Activated naive CD4-positive, alpha-beta T cell treated with anti-CD3 and anti-CD28 coated beads for 36 hours (primary cell): ENCODE measurements around the gene ARHGAP15. TPM values are rescaled to one million over a fixed set of nuclear protein-coding genes. Genes with fewer than 3 reads are reported as not detected.

Experiments
- CTCF ChIA-PET: fragments of 350-600 bp; sonication (Branson Sonifier 250); formaldehyde crosslinking; loops from one replicate; lab custom pipeline; 2021; ENCODE audit warnings: antibody characterized with exemption; lab: Charles Lee
- DNase-seq: peaks from one replicate; pipeline ENCODE4 v3.0.0-alpha.2; 2020
- H3K27ac Mint-ChIP-seq: one replicate; pipeline ENCODE4 v1.8.0; 2021; ENCODE audit warnings: mild to moderate bottlenecking, mixed read lengths
- H3K27me3 Mint-ChIP-seq: one replicate; pipeline ENCODE4 v1.8.0; 2021; ENCODE audit warnings: low read depth, mixed read lengths
- H3K36me3 Mint-ChIP-seq: one replicate; pipeline ENCODE4 v1.8.0; 2021; ENCODE audit warnings: low read depth, mixed read lengths
- H3K4me1 Mint-ChIP-seq: one replicate; pipeline ENCODE4 v1.8.0; 2021; ENCODE audit warnings: low read depth, mixed read lengths
- H3K4me3 Mint-ChIP-seq: one replicate; pipeline ENCODE4 v1.8.0; 2021; ENCODE audit warnings: mild to moderate bottlenecking, moderate library complexity, mixed read lengths
- H3K9me3 Mint-ChIP-seq: one replicate; pipeline ENCODE4 v1.8.0; 2021; ENCODE audit warnings: mixed read lengths
- intact Hi-C: fragments of 100-400 bp; cut with micrococcal nuclease; formaldehyde crosslinking; loops from one replicate; pipeline ENCODE4 v1.15.1; 2023
- total RNA-seq, 2 experiments: library from RNA; stranded (reverse); gene quantifications; one replicate each; pipeline ENCODE4 v1.2.3, GENCODE V29; 2021

ARHGAP15 gene
- total RNA-seq, 2 experiments from 2014 or later: 85.7 to 90.1 TPM

DNA sequence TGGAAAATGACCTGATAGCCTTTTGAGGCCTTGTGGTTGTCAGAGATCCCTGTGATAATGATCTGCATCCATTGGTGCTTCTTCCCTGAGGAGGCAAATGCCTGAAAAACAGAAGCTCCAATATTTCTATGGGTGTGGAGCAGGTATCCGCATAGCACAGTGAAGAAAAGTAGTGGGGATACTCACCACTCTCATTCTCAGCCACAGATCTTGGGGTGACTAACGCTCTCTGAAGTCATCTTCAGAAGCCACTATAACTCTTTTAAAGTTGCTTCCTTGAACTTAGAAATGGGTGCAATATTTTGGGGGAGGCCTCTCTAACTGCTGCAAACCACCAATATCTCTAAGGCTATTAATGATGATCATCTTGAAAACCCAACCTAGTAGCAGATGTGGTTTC is 46.2 kb downstream of the ARHGAP15 start:
- Mint-ChIP-seq H3K27me3 (no peaks in the 10 kb centered on the region), H3K27ac (no peak overlapping the region), H3K4me1 (peaks cover 53% of the 10 kb centered on the region), H3K36me3 (peaks cover 18% of the 10 kb centered on the region), H3K4me3 (no peak overlapping the region), H3K9me3 (peaks cover 6% of the 10 kb centered on the region)
- DNase-seq: peak; percentile 39
- intact Hi-C loops: no loop called here
- CTCF ChIA-PET: interaction anchor here (1.2 to 2.4 kb wide), 2 partner anchors 13 to 83 kb away, joined by 8 to 10 read pairs; no protein-coding TSS in a partner anchor

DNA sequence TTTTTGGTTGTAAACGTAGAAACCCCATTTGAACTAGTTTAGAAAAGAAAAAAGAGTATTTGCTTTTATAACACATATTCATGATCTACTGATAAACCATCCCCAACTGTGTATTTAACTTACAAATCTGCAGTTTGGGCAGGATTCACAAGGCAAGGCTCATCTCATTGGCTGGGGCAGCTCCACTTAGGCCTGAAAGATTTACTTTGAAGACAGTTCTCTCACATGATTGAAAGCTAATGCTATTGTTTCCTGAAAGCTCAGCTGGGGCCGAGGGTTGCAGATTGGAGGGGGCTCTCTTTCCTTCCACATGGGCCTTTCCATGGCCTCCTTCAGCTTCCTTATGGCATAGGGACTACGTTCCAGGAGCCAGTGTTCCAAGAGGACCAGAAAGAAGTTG is 47.4 kb downstream of the ARHGAP15 start:
- DNase-seq: peak; percentile 7
- Mint-ChIP-seq H3K27me3 (no peaks in the 10 kb centered on the region), H3K9me3 (peaks cover 8% of the 10 kb centered on the region), H3K36me3 (peaks cover 19% of the 10 kb centered on the region), H3K4me3 (peak overlapping the region; percentile 55), H3K27ac (peak overlapping the region; percentile 67), H3K4me1 (peaks cover 51% of the 10 kb centered on the region)
- CTCF ChIA-PET: interaction anchor here (0.9 kb wide), 1 partner anchor 46 kb away, joined by 3 read pairs; no protein-coding TSS in a partner anchor
- intact Hi-C loops: loop anchor here (2.0 kb wide), 1 partner anchor 28 kb away; no protein-coding TSS in a partner anchor

DNA sequence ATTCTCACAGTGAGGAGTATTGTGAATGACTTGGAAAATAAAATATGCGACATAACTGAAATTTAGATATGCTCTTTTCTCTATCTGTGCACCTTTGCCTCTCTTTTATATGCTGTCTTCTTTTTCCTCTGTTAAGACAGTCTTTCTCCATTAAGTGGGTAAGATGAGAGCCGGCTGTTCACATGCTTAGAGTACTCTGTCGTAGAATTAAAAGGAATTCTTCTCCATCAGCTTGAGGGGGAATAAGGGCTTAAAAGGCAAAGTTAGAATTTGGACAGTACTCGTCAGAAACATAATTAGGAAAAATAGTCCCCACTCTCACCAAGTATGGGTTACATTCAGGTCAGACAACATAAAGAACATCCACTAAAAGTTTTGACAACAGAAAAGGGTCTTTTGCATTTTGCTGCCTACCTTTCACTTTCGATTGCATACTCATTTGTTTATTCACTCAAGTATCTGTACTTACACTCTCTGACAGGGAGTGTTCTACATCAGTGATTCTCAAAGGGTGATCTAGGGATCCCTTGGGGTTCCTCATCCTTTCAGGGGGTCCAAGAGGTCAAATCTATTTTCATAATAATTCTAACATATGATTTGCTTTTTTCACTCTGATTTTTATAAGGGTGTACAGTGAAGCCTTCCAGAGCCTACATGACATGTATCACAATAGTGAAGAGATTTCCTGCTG is 48.0 kb downstream of the ARHGAP15 start:
- peaks cover 8% of the 10 kb centered on the region for H3K9me3 Mint-ChIP-seq
- H3K27ac Mint-ChIP-seq: peak overlapping the region; percentile 67
- peaks cover 19% of the 10 kb centered on the region for H3K36me3 Mint-ChIP-seq
- H3K4me3 Mint-ChIP-seq: peak overlapping the region; percentile 55
- no peak for DNase-seq
- peaks cover 52% of the 10 kb centered on the region for H3K4me1 Mint-ChIP-seq
- intact Hi-C loops: loop anchor here (2.0 kb wide), 1 partner anchor 28 kb away; no protein-coding TSS in a partner anchor
- no peaks in the 10 kb centered on the region for H3K27me3 Mint-ChIP-seq
- CTCF ChIA-PET: no interaction called here

DNA sequence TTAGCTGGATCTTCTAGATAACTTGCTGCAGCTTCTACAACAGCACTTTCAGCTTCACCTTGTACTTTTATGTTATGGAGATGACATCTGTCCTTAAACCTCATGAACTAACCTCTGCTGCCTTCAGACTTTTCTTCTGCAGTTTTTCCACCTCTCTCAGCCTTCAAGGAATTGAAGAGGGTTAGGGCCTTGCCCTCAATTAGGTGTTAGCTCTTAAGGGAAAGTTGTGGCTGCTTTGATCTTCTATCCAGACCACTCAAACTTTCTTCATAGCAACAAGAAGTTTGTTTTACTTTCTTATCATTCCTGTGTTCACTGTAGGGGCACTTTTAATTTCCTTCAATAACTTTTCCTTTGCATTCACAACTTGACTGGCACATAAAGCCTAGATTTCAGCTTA is 52.3 kb downstream of the ARHGAP15 start:
- H3K36me3 Mint-ChIP-seq: peaks cover 19% of the 10 kb centered on the region
- H3K4me1 Mint-ChIP-seq: peaks cover 51% of the 10 kb centered on the region
- H3K27ac Mint-ChIP-seq: no peak overlapping the region
- intact Hi-C loops: no loop called here
- H3K4me3 Mint-ChIP-seq: no peak overlapping the region
- CTCF ChIA-PET: interaction anchor here (0.6 to 1.2 kb wide), 6 partner anchors 10 to 77 kb away, joined by 3 to 4 read pairs (median 3); no protein-coding TSS in a partner anchor
- H3K27me3 Mint-ChIP-seq: no peaks in the 10 kb centered on the region
- peaks cover 8% of the 10 kb centered on the region for H3K9me3 Mint-ChIP-seq
- no peak for DNase-seq

DNA sequence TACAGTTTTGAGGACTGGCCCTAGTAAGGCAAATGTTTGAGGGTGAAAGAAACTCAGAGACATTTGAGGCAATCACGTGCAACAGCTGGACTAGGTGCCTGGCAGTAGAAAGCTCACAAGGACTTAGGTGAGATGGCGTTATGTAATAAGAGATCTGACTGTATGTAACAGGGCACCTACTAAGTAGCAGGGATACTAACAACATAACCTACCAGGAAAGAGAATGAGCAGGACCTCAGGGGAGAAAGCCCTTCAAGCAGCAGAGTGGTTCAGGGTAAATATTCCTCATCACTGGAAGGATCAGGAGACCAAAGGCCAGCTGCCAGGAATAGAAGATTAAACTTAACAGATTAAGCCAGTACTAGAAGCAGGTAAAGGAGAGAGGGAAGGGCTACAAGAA is 53.4 kb downstream of the ARHGAP15 start:
- peaks cover 49% of the 10 kb centered on the region for H3K4me1 Mint-ChIP-seq
- intact Hi-C loops: no loop called here
- no peak overlapping the region for H3K27ac Mint-ChIP-seq
- peaks cover 8% of the 10 kb centered on the region for H3K9me3 Mint-ChIP-seq
- no peaks in the 10 kb centered on the region for H3K27me3 Mint-ChIP-seq
- no peak for DNase-seq
- peaks cover 17% of the 10 kb centered on the region for H3K36me3 Mint-ChIP-seq
- H3K4me3 Mint-ChIP-seq: no peak overlapping the region
- CTCF ChIA-PET: no interaction called here

DNA sequence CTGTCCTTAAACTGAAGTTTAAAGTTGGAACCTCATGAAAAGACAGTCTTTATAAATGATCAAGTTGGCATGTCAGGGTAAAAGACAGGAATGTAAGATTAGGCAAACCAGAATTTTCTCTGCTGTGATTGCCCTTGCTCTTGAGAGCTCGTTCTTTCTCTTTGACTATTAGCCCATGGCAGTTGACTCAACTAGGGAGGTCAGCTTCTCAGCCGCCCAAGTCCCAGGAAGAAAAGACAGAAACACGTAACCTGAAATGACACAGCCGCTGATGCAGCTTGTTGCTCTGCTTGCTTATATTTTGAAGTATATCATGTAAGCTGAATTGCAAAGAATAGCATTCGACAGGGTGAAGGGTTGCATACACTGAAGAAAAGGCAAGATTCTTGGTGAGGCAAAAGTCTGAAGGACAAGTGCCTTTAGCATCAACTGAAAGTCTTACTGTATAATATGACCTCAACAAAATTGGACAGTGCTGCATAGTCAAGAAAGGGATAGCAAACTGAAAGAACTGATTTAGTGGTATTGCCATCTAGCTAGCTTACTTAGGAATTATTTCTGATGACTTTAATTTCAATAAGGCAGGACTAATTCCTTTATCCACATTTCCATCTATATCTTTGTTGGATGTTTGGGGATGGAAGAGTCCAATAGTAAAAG is 54.7 kb downstream of the ARHGAP15 start:
- H3K4me3 Mint-ChIP-seq: no peak overlapping the region
- H3K27ac Mint-ChIP-seq: no peak overlapping the region
- H3K9me3 Mint-ChIP-seq: peaks cover 8% of the 10 kb centered on the region
- peaks cover 46% of the 10 kb centered on the region for H3K4me1 Mint-ChIP-seq
- intact Hi-C loops: no loop called here
- DNase-seq: no peak
- CTCF ChIA-PET: interaction anchor here (0.7 to 1.4 kb wide), 3 partner anchors 18 to 23 kb away, joined by 4 to 7 read pairs (median 5); no protein-coding TSS in a partner anchor
- no peaks in the 10 kb centered on the region for H3K27me3 Mint-ChIP-seq
- peaks cover 14% of the 10 kb centered on the region for H3K36me3 Mint-ChIP-seq

DNA sequence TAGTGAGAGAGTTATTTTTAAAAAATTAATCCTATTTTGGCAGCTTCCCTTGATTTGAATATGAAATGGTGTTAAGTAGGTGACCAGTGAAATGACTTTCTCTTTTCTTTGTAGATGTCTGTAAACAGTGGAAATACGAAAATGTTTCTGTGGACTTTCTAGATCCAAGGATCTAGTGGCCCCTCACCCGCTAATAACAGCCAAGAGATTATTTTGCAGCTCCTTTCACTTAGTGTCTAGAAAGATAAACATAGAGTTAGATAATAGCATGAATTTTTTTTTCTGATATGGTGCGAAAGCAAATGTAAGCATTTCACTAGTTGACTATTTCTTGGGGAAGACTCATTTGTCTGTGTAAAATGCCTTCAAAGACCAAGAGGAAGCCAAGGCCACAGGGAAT is 57.7 kb downstream of the ARHGAP15 start:
- H3K27ac Mint-ChIP-seq: no peak overlapping the region
- no peak overlapping the region for H3K4me3 Mint-ChIP-seq
- peaks cover 45% of the 10 kb centered on the region for H3K4me1 Mint-ChIP-seq
- no peaks in the 10 kb centered on the region for H3K9me3 Mint-ChIP-seq
- no peaks in the 10 kb centered on the region for H3K27me3 Mint-ChIP-seq
- CTCF ChIA-PET: interaction anchor here (0.7 to 1.5 kb wide), 4 partner anchors 10 to 74 kb away, joined by 3 to 5 read pairs (median 4); no protein-coding TSS in a partner anchor
- no peak for DNase-seq
- peaks cover 18% of the 10 kb centered on the region for H3K36me3 Mint-ChIP-seq
- intact Hi-C loops: no loop called here

DNA sequence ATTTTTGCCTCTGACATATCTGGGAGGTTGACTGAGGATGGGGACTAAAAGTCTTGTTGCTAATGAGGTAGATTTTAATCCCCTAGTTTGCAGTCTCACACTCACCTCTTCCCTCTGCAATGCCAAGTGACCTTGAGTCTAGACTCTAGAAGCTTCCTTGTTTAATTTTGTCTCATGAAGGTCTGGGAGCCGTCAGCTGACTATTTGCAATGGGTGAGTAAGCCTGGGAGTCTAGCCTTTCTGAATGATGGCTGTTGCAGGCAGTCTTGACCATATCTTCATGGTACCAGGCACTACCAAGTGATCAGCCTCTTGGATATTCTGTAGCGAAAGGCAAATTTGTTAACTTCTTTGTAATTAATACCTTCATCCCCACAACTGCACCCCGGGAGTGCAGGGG is 61.2 kb downstream of the ARHGAP15 start:
- no peaks in the 10 kb centered on the region for H3K27me3 Mint-ChIP-seq
- H3K27ac Mint-ChIP-seq: no peak overlapping the region
- DNase-seq: no peak
- H3K9me3 Mint-ChIP-seq: no peaks in the 10 kb centered on the region
- intact Hi-C loops: no loop called here
- CTCF ChIA-PET: no interaction called here
- H3K4me3 Mint-ChIP-seq: no peak overlapping the region
- H3K4me1 Mint-ChIP-seq: peaks cover 50% of the 10 kb centered on the region
- H3K36me3 Mint-ChIP-seq: peaks cover 22% of the 10 kb centered on the region

DNA sequence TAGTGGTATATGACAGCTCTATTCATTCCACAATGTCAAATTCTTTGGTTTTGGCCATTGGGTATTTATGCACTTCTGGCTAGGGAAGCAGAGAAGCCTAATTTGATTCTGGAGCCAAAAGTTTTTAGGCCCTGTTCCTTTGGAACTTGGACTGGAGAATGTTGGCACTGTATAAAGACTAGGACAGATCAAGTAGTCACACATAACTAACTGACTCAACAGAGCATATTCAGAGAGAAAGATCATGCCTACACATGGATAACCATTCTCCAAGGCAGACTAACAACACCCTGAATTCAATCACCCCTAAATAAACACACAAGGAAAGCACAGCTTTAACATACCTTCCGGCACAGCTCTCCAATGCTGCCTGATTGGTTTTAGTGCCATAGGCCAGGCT is 62.9 kb downstream of the ARHGAP15 start:
- Mint-ChIP-seq H3K36me3 (peaks cover 22% of the 10 kb centered on the region), H3K9me3 (no peaks in the 10 kb centered on the region), H3K27me3 (no peaks in the 10 kb centered on the region), H3K4me1 (peaks cover 47% of the 10 kb centered on the region), H3K27ac (no peak overlapping the region), H3K4me3 (no peak overlapping the region)
- CTCF ChIA-PET: interaction anchor here (0.7 to 1.6 kb wide), 4 partner anchors 30 to 83 kb away, joined by 3 read pairs; no protein-coding TSS in a partner anchor
- no peak for DNase-seq
- intact Hi-C loops: no loop called here

DNA sequence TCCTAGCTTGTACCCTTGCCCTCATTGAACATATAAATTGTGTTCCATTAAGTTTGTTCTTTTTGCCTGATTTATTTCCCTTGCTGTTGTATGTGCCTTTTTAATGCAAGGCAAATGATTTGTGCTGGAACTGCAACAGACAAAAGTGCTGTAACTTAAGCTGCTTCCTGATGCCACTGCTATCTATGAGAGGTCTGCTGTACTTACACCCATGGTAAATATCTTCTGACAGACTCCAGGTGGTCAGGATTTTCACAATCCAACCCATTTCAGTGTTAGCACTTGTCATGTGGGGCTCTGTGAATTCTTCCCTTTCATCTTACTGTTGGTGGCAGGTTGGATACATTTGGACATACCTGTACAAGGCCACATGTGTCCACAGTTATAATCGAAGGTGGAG is 63.5 kb downstream of the ARHGAP15 start:
- intact Hi-C loops: no loop called here
- CTCF ChIA-PET: interaction anchor here (1.0 to 1.6 kb wide), 2 partner anchors 40 to 83 kb away, joined by 3 read pairs; no protein-coding TSS in a partner anchor
- no peak overlapping the region for H3K27ac Mint-ChIP-seq
- H3K27me3 Mint-ChIP-seq: no peaks in the 10 kb centered on the region
- no peaks in the 10 kb centered on the region for H3K9me3 Mint-ChIP-seq
- H3K4me1 Mint-ChIP-seq: peaks cover 46% of the 10 kb centered on the region
- DNase-seq: no peak
- H3K4me3 Mint-ChIP-seq: no peak overlapping the region
- H3K36me3 Mint-ChIP-seq: peaks cover 22% of the 10 kb centered on the region

DNA sequence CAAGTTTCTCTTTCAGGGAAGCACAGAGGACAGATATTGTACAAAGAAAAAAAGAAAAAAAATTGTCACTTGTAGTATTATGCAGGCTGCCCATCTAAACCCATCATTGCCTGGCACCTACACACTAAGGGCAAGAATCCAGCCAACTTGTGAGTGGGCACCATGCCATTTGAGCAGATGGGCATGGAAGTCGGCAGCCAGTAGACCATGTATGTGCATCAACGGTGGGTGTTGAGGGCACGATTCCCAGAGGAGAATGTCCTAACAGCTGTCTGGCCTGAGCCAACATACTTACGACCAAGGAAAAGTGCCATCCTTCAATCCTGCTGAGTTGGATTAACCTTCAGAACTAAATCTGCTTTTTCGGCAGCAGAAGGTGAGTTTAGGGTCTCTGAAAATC is 63.9 kb downstream of the ARHGAP15 start:
- intact Hi-C loops: no loop called here
- Mint-ChIP-seq H3K9me3 (no peaks in the 10 kb centered on the region), H3K36me3 (peaks cover 22% of the 10 kb centered on the region), H3K4me3 (no peak overlapping the region), H3K27me3 (no peaks in the 10 kb centered on the region), H3K4me1 (peaks cover 48% of the 10 kb centered on the region), H3K27ac (no peak overlapping the region)
- DNase-seq: no peak
- CTCF ChIA-PET: interaction anchor here (1.0 kb wide), 1 partner anchor 41 kb away, joined by 3 read pairs; no protein-coding TSS in a partner anchor

DNA sequence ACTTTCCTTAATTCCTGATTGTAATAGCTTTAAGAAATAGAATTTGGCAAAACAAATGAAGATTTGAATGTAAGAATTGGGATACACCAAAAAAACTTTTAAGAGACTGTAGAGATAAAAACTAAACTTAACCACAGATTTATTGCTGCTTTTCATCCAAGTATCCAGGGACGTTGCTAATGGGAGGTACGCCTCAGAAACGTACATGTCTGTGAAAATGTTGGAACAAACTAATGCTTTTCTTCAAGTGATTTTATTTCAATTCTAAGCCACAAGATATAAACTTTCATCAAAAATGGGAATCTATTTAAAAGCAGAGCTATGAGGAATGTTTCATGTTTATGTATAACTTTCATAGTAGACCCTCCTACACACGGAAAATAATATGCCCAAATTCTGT is 66.3 kb downstream of the ARHGAP15 start:
- H3K9me3 Mint-ChIP-seq: no peaks in the 10 kb centered on the region
- intact Hi-C loops: no loop called here
- H3K27ac Mint-ChIP-seq: no peak overlapping the region
- no peaks in the 10 kb centered on the region for H3K27me3 Mint-ChIP-seq
- no peak for DNase-seq
- CTCF ChIA-PET: interaction anchor here (0.6 kb wide), 1 partner anchor 24 kb away, joined by 4 read pairs; no protein-coding TSS in a partner anchor
- H3K4me3 Mint-ChIP-seq: no peak overlapping the region
- peaks cover 49% of the 10 kb centered on the region for H3K4me1 Mint-ChIP-seq
- peaks cover 25% of the 10 kb centered on the region for H3K36me3 Mint-ChIP-seq
